A549 treated with ZK216348 at 1 μM for 4 hours (cell line): Measurements from ENCODE around the gene KY. TPM values are rescaled to one million over a fixed set of nuclear protein-coding genes. Genes with fewer than 3 reads are reported as not detected.

Source experiments
- total RNA-seq: library from RNA; stranded (reverse); fragments of 200-300 nt; extraction: Qiagen RNA extraction; gene quantifications from 5 replicates; pipeline ENCODE4 v1.2.3, GENCODE V29; 2022; ENCODE audit warnings: low read depth

Gene KY
- 0.07 to 0.25 TPM (median 0.20 TPM) in 3 of 5 replicates, not detected in the others for total RNA-seq

GRCh38 chr3:134650431-134651346, at the start of gene KY:
KY (minus strand) TSS chr3:134651022; CDS start chr3:134650960, 62 bp downstream.

Other genes with a start within 250 kb of the KY start
- 39.9 to 61.5 TPM (median 45.2 TPM) in 5 replicates for gene ANAPC13, start 165.0 kb downstream of the KY start, total RNA-seq
- 11.7 to 25.7 TPM (median 13.3 TPM) in 5 replicates for gene CEP63, start 165.0 kb downstream of the KY start, total RNA-seq
- gene EPHB1, start 144.2 kb upstream of the KY start, total RNA-seq = 0.06 to 0.20 TPM (median 0.12 TPM) in 3 of 5 replicates, not detected in the others